Heart left ventricle (tissue), 16 donors: ENCODE data around the gene TSHZ1. TPM values are rescaled to one million over a fixed set of nuclear protein-coding genes. Genes with fewer than 3 reads are reported as not detected.

Experiments
- ATAC-seq, 4 donors: fragments of 200-7000 bp; cut with Tn5 transposase; one replicate each; pipeline ENCODE4 v1.9.1; 2020 to 2022; ENCODE audit warnings: moderate library complexity in 4 of 4, mild to moderate bottlenecking in 3 of 4, moderate number of reproducible peaks in 1 of 4
- DNase-seq, 5 donors: peaks; one replicate each; pipeline ENCODE4 v3.0.0-alpha.2; 2020
- H3K27ac ChIP-seq, 12 donors: fragments of 200-600 bp; sonication (generic) in 4 of 12; one replicate each; pipeline versions ENCODE4 v1.5.0 to v1.8.0; 2016 to 2022; ENCODE audit warnings: mild to moderate bottlenecking in 2 of 12
- H3K27me3 ChIP-seq, 9 donors: fragments of 200-600 bp; sonication (generic) in 2 of 9; one replicate each; pipeline versions ENCODE4 v1.5.1 to v1.8.0; 2016 to 2022; ENCODE audit warnings: mild to moderate bottlenecking in 3 of 9
- H3K36me3 ChIP-seq, 9 donors: fragments of 200-600 bp; sonication (generic) in 2 of 9; one replicate each; pipeline versions ENCODE4 v1.5.0 to v1.8.0; 2018 to 2022; ENCODE audit warnings: mild to moderate bottlenecking in 2 of 9
- H3K4me1 ChIP-seq, 12 donors: fragments of 200-600 bp; sonication (generic) in 4 of 12; one replicate each; pipeline versions ENCODE4 v1.5.0 to v1.8.0; 2016 to 2022; ENCODE audit warnings: mild to moderate bottlenecking in 3 of 12
- H3K4me3 ChIP-seq, 12 donors: fragments of 200-600 bp; sonication (generic) in 4 of 12; one replicate each; pipeline versions ENCODE4 v1.5.0 to v1.8.0; 2017 to 2022; ENCODE audit warnings: mild to moderate bottlenecking in 9 of 12, moderate library complexity in 4 of 12
- H3K9me3 ChIP-seq, 12 donors: fragments of 200-600 bp; sonication (generic) in 4 of 12; one replicate each; pipeline versions ENCODE4 v1.5.0 to v1.8.0; 2016 to 2022; ENCODE audit warnings: mild to moderate bottlenecking in 1 of 12
- CTCF ChIP-seq, 12 donors: fragments of 200-600 bp; sonication (generic) in 4 of 12; IDR thresholded peaks; one replicate each; pipeline versions ENCODE4 v1.5.0 to v1.8.0; 2018 to 2022; ENCODE audit warnings: antibody characterized with exemption in 12 of 12, mild to moderate bottlenecking in 5 of 12
- POLR2A ChIP-seq, 2 donors: fragments of 450-650 bp; IDR thresholded peaks; one replicate each; pipeline ENCODE4 v1.6.1; 2017; ENCODE audit warnings: antibody characterized with exemption in 2 of 2, mild to moderate bottlenecking in 2 of 2, moderate library complexity in 2 of 2
- WGBS, 4 donors: extraction: QIAGEN DNeasy Blood & Tissue Kit in 2 of 4; methylation state at CpG; one replicate each; pipeline versions ENCODE4 v1.1.5 to v1.1.7; 2013 to 2018; 5-methylcytosine and 5-hydroxymethylcytosine counted together
- intact Hi-C, 10 donors: fragments of 100-400 bp; cut with DNase I; formaldehyde crosslinking; loops; one replicate each; pipeline versions ENCODE4 v1.11.1 to v1.14.2; 2022
- polyA plus RNA-seq, 2 donors: library from polyadenylated mRNA; stranded (reverse); fragments of 200-250 nt; gene quantifications; one replicate each; pipeline ENCODE4 v1.2.3, GENCODE V29; 2013
- total RNA-seq, 9 donors: library from RNA; depleted of rRNA in 2 of 9; stranded (reverse); fragments of >200 nt in 2 of 9; fragmentation: NEBNext Ultra II Directional in 3 of 9; extraction: Animal tissue kit (Norgen Biotek cat#: 25700) in 3 of 9; gene quantifications; one replicate each; pipeline versions ENCODE4 v1.1.0 to v1.2.4, GENCODE V29; 2016 to 2023
- donor health status: ischemic (EF 13 %, LVEDD 7.1; RV severe dilation, severe dysfunction).
- donor health status: healthy with polysubstance abuse.
- donor health status: DM: no; HTN: yes; CAD: no.
- donor health status: DM: no; HTN: no; CAD: no.
- donor health status: ischemic (EF 25% LVEDD 6.9; RV normal size, moderate dysfunction).
- donor health status: ischemic (EF 25% LVEDD 5.7; RV mildly dilated, moderate dysfunction).
- donor health status: healthy.
- donor health status: DM: yes; HTN: yes; CAD: no.
- donor health status: ischemic (EF 35%, LVEDD 5.7; RV mildly dilated, moderate dysfunction).
- donor health status: nonischemic (EF 11% LVEDD 7.7; RV severe dilation, severe dysfunction).
- donor health status: DM: yes; HTN: yes; CAD: no.
- donor health status: PGD.
- donor health status: ischemic (EF 29% LVEDD 5.4; RV normal size, mild dysfunction).
- donor health status: nonischemic (EF 23%, LVEDD 6.1; RV moderate dilation, normal function).

Gene TSHZ1
- total and polyA plus RNA-seq, 11 donors, result 7.5 to 27.9 (median 19.2) TPM

DNA sequence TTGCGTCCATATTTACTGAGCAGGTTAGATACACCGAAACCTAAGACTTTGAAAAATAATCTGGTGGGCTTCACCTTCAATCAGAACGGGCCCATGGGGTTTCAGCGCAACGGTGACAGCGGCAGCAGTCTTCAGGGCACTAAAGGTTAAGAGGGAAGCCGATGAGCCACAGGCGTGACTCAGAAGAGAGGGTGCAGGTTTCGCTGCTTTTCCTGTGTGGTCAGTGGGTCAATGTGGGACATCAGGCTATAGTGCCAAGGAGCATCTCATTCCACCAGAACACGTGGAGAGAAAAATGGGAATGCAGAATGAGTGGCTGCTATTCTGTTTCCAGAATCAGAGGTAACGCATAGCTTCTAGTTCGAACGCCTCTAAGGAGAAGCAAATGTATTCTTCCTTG, 10.5 kb upstream of the TSHZ1 start:
- H3K27me3 ChIP-seq, result no peaks in the 10 kb centered on the region
- H3K4me1 ChIP-seq, result peaks cover 0 to 57% (median 32%) of the 10 kb centered on the region in 12 donors
- H3K9me3 ChIP-seq, result no peaks in the 10 kb centered on the region
- DNase-seq (no peak), ATAC-seq (no peak)
- peak overlapping the region in 1 of 12 donors; percentile 98 for H3K27ac ChIP-seq
- 93 to 97% (median 95%) methylated on average over 13 of the region's 13 CpGs for WGBS, 4 donors
- intact Hi-C loops, result loop anchor here in 4 of 10 donors (10.0 kb wide), 3 partner anchors 145 to 545 kb away; no protein-coding TSS in a partner anchor
- peaks cover 0 to 28% (median 20%) of the 10 kb centered on the region in 9 donors for H3K36me3 ChIP-seq
- no peak for TF ChIP-seq CTCF (IDR thresholded peaks at IDR 0.05)
- no peak for TF ChIP-seq POLR2A (IDR thresholded peaks at IDR 0.05)
- H3K4me3 ChIP-seq, result no peak overlapping the region

GRCh38 chr18:75200605-75201280, 9.9 kb upstream of the TSHZ1 start:
- intact Hi-C loops, result loop anchor here in 4 of 10 donors (10.0 kb wide), 3 partner anchors 146 to 546 kb away; no protein-coding TSS in a partner anchor
- Histone ChIP-seq H3K27ac (peak overlapping the region in 1 of 12 donors; percentile 98), H3K9me3 (no peaks in the 10 kb centered on the region), H3K4me3 (no peak overlapping the region), H3K27me3 (no peaks in the 10 kb centered on the region), H3K36me3 (peaks cover 0 to 28% (median 20%) of the 10 kb centered on the region in 9 donors), H3K4me1 (peaks cover 0 to 63% (median 37%) of the 10 kb centered on the region in 12 donors)
- TF ChIP-seq CTCF (IDR thresholded peaks at IDR 0.05), result no peak
- TF ChIP-seq POLR2A (IDR thresholded peaks at IDR 0.05), result no peak
- ATAC-seq (no peak), DNase-seq (no peak)
- WGBS, 4 donors, result 76 to 82% (median 81%) methylated on average over 7 of the region's 7 CpGs

DNA sequence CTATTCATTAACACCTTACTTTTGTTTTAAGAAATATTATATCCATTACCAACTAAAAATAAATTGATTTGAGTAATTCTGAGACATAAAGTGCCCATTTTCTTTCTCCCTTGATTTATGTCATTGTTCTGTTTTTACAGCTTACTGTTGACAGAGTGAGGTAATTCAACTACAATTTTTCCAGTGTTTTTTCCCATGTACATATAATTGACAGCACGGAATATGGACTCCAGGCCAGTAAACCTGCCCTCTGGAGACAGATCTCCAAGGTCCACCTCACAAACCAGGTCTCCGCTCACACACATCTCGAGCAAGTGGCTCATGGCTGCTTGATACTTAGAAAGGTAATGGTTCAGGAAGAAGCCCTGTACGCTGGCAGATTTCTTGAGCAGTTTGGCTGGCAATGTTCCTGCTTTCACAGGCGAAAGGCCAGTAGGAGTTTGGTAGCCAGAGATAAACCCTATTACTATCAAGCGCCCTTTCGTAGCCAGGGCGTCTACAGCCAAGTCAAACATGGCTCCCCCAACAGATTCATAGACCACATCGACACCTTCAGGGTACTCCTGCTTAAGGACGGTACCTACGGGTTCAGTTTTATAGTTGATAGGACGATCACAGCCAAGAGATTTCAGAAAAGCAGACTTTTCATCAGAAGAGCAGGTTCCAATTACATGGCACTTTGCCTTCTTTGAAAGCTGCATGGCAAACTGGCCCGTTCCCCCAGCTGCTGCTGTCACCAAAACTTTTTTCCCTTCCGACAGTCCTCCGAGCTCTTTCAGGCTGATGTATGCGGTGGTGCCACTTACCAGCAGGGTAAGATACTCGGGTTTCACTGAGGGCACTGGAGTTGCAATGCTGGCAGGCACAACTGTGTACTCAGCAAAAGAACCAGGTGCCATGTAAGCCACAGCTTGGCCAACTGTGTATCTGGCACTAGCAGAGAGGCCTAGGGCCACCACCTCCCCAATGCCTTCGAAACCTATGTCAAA, 9.0 kb upstream of the TSHZ1 start:
- 89 to 91% (median 90%) methylated on average over 18 of the region's 18 CpGs for WGBS, 4 donors
- Histone ChIP-seq H3K4me3 (no peak overlapping the region), H3K27me3 (no peaks in the 10 kb centered on the region), H3K9me3 (no peaks in the 10 kb centered on the region), H3K27ac (peak overlapping the region in 1 of 12 donors; percentile 98), H3K4me1 (peaks cover 0 to 72% (median 46%) of the 10 kb centered on the region in 12 donors), H3K36me3 (peaks cover 0 to 28% (median 20%) of the 10 kb centered on the region in 9 donors)
- DNase-seq (no peak), ATAC-seq (no peak)
- intact Hi-C loops, result loop anchor here in 4 of 10 donors (10.0 kb wide), 3 partner anchors 147 to 547 kb away; no protein-coding TSS in a partner anchor
- no peak for TF ChIP-seq CTCF (IDR thresholded peaks at IDR 0.05)
- no peak for TF ChIP-seq POLR2A (IDR thresholded peaks at IDR 0.05)
